ENCODE measurements around the gene CTCF.

CTCF gene

GRCh38 chr16:67667453-67667816, 105.1 kb downstream of the CTCF start:
- DNase-seq, result no peak

GRCh38 chr16:67667817-67668494, 105.6 kb downstream of the CTCF start:
- DNase-seq, result peak; percentile 61 to 79

- DNase-seq, result no peak
Observed at GRCh38 chr16:67668495-67669157, 106.3 kb downstream of the CTCF start.

GRCh38 chr16:67669499-67670101, 107.3 kb downstream of the CTCF start:
- no peak for DNase-seq

- DNase-seq, result no peak
Observed at GRCh38 chr16:67672306-67672705, 110.0 kb downstream of the CTCF start.

GRCh38 chr16:67672739-67673662, 110.7 kb downstream of the CTCF start:
- peak; percentile 31 to 40 for DNase-seq

GRCh38 chr16:67673712-67674580, 111.6 kb downstream of the CTCF start:
- DNase-seq, result no peak

- DNase-seq, result no peak
Observed at GRCh38 chr16:67674851-67675578, 112.7 kb downstream of the CTCF start.

GRCh38 chr16:67675579-67675935, 113.2 kb downstream of the CTCF start:
- no peak for DNase-seq

GRCh38 chr16:67675999-67676398, 113.7 kb downstream of the CTCF start:
- no peak for DNase-seq

- DNase-seq, result no peak
Observed at GRCh38 chr16:67676516-67676915, 114.2 kb downstream of the CTCF start.

GRCh38 chr16:67676939-67677338, 114.6 kb downstream of the CTCF start:
- no peak for DNase-seq

- no peak for DNase-seq
Observed at GRCh38 chr16:67677712-67678111, 115.4 kb downstream of the CTCF start.

- DNase-seq, result no peak
Observed at GRCh38 chr16:67678354-67679023, 116.2 kb downstream of the CTCF start.

- no peak for DNase-seq
Observed at GRCh38 chr16:67679935-67680897, 117.9 kb downstream of the CTCF start.

- no peak for DNase-seq
Observed at GRCh38 chr16:67683767-67684166, 121.4 kb downstream of the CTCF start.

GRCh38 chr16:67685388-67686112, 123.2 kb downstream of the CTCF start:
- DNase-seq, result no peak

Measured in SW 1271 (cell line).